Activated CD4-positive, alpha-beta T cell treated with anti-CD3 and anti-CD28 coated beads, Interleukin-2, amount 50 U/mL, for 24 hours (primary cell): Measurements from ENCODE around the gene IRX3.

Experiments
- DNase-seq, 2 donors: peaks; one replicate each; pipeline ENCODE4 v3.0.0-alpha.2; 2020; ENCODE audit warnings: low read depth in 1 of 2, low spot score in 1 of 2

IRX3 gene

GRCh38 chr16:54291656-54292487, 5.3 kb upstream of the IRX3 start:
- no peak for DNase-seq

- no peak for DNase-seq
Measured at GRCh38 chr16:54290833-54291655, 4.5 kb upstream of the IRX3 start.

- DNase-seq = no peak
Measured at GRCh38 chr16:54289945-54290832, 3.6 kb upstream of the IRX3 start.

DNA sequence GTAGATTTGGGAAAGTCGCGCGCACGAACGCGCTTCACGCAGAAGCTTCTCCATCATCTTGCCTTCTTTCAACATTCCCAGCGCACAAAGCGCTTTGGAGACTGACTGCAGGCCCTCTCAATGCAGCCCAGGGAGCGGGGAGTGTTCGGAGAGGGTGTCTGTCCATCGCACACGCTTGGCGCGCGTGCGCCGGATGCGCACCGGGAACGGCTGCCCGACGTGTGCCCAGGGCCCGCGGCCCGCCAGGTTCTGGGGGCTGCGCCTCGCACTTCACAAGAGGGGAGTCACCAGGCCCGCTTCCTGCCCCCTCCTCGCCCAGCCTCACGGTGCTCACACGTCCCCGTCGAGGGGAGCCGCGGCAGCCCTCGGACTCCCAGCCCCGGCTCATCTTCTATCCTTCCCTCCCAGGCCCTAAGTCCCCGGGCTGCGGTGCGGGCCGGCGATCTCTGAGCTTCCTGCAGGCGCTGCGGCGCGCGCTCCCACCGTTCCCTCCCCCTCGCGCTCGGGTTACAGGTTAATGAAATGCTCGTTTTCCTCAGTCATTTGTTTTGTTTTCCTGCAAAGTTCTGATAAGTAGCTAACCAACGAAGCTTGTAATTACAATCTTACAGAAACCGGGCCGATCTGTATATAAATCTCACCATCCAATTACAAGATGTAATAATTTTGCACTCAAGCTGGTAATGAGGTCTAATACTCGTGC, 2.8 kb upstream of the IRX3 start:
- no peak for DNase-seq

GRCh38 chr16:54288835-54289241, 2.3 kb upstream of the IRX3 start:
- DNase-seq = no peak

GRCh38 chr16:54288030-54288834, 1.6 kb upstream of the IRX3 start:
- DNase-seq = no peak

DNA sequence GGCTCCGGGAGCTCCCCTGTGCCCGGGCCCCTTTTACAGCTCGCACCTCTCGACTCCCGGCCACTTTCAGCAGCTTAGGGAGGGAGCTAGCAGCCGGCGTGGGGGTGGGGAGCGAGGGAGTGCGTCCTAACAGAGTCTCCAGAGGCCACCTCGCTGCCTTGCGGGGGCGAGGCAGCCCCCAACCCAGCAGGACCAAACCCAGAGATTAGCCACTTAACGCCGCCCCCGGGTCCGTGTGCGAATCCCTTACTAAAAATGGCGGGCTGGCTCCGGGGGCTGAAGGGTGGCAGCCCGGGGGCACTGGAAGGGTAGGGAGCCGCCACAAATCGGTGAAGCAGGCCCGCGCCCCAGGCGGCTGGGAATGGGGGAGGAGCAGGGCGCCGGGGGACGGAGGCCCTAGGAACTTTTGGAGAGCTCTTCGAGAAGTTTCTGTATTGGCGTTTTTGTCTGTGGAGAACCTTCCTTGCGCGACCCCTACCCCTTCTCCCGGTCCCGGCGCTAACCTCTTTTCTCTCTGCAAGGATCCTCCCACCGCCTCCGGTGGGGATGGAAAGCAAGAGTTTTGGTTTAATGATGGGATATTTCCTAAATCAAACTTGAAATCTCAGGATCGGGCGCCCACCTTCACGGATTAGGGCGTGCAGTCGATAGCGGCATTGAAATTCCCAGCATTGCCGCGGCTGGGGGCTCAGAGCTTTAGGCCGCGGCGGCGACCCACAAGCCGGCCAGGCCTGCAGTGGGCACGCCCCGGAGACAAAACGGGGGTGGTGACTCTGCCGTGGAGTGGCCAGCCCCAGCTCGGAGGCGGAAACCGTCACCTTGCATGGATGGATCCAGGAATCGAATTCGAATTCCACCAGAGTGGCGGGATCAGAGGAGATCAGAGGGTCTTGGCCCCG, 793 bp upstream of the IRX3 start:
- DNase-seq = no peak

- DNase-seq = no peak
Measured at GRCh38 chr16:54286090-54286365, 559 bp downstream of the IRX3 start.

DNA sequence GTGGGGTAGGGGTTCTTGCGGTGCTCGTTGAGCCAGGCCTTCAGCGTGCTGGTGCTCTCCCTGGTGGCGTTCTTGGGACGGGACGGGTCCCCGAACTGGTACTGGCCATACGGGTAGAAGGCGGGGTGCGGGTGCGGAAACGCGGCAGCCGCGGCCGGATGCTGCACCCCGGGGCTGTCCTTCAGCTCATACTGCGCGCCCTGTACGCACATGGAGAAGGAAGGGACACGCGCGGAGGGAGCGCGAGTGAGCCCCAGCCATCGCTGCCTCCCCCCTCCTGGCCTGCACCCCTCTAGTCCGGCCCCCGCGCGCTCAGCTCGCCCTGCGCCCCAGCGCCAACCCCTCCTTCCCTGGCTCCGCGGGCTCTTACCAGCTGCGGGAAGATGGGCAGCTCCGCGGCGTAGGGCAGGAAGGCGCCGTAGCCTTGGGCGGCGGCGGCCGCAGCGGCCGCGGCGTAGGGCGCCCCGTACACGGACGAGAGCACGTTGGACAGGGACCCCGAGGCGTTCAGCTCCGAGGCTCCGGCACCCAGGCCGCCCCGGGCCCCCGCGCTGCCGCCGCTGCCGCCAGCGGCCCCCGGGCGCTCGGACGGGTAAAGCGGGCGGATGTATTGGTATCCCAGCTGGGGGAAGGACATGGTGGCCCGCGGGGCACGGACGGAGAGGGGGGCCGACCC, 1.0 kb downstream of the IRX3 start:
- DNase-seq = no peak

DNA sequence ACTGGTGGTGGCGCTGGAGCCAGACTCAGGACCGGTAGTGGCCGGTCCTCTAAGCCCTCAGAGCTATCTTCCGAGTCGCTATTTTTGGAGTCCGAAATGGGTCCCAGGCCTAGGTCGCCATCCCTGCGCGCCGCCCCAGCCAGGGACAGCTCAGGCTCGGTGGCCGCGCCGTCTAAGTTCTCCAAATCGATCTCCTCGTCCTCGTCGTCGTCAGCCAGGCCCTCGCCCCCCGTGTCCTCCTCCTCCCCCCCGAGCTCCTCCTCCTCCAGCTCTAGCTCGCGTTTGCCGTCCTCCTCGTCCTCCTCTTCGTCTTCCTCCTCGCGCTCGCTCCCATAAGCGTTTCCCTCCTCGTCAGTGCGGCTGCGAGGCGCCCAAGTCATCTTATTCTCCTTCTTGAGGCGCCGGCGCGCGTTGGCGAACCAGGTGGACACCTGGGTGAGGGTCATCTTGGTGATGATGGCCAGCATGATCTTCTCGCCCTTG, 1.6 kb downstream of the IRX3 start:
- no peak for DNase-seq

- DNase-seq = no peak
Measured at GRCh38 chr16:54284319-54284930, 2.2 kb downstream of the IRX3 start.

- no peak for DNase-seq
Measured at GRCh38 chr16:54283725-54284318, 2.8 kb downstream of the IRX3 start.

DNA sequence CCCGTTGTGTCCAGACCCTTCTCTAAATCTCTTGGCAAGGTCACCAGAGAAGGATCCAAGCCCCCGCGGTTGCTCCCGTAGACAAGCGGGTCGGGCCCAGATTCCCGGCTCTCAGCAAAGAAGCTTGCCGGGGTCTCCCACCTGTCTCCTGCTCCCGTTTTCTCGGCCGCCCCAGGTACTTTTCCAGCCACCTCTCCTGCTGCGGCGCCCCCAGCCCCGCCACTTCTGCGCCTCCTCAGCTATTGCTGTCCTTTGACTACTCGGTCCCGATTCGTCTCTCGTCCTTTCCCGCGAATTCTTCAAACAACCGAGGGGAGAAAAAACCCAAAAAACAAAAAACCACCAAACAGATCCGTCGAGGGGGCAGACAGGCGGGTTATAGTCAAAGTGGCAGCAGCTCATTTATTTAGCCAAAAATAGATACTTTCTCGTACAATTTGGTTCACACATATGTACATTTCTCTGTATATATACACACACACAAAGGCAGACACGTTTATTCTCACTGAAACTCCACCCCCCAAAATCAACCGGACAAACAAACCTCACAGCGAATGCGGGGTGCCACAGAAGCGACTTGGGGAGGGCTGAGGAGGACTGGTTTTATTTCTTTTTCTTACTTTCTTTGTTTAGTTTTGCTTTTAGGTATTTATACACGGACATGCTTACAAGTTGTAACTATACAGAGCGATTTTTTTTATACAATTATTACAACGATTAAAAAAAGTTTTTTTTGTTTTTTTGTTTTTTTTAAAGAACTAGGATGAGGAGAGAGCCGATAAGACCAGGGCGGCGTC, 3.5 kb downstream of the IRX3 start:
- no peak for DNase-seq

GRCh38 chr16:54282202-54282927, 4.2 kb downstream of the IRX3 start:
- no peak for DNase-seq

DNA sequence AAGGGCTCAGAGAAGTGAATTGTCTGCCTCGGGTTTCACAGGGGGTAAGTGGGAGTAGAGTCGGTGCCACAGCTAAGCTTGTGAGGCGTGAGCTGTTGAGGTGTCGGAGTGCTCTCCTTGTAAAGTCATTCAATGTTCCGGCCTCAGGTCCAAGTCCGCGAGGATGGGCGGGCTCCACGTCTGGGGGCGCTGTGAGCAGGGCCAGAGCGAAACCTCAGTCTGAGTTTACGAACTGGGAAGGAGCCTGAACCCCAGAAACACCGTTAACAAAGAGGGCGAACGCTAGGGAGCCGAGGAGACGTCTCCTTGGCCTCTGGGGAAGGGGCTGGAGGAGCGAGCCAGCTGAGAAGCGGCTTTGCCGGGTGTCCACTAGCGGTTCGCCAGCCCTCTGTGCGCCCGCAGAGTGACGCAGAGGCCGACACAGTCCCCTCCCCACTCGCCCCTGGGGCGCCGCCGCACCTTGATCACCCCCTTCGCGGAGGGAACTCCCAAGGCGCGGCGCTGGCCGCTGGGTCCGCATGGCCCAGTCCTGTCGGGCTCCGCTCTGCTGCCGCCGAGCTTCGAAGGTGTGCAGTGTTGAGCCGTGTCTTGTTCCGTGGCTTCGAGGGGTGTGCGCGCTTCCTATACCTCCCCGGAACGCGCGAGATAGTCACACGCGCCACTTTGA, 4.9 kb downstream of the IRX3 start:
- DNase-seq = no peak

DNA sequence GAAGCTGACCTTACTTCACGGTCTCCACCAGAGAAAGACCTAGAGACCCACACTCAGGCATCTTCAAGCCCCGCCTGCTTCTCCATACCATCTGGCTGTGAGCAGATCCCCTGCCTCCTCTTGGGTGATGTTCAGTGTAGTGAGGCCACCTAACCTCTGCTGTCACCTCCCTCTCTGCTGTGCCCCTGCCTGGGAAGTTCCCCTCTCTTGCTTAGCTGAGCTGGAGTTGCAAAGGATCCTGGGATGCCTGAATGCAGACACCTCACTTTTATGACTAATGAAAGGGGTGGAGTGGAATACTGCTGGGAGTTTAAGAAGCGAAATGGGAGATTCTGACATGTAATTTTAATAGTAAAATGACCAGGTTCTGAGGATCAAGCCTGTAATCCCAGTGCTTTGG, 5.8 kb downstream of the IRX3 start:
- no peak for DNase-seq
